Measurements from ENCODE around the gene DCBLD1. TPM values are rescaled to one million over a fixed set of nuclear protein-coding genes. Genes with fewer than 3 reads are reported as not detected.
"Not testable (repeated sequence)": the region's sequence is repeated elsewhere in the genome, so short reads cannot be mapped to it uniquely, and the experiment has no call there.

The DCBLD1 gene
- total RNA-seq, 1 experiment from 2014 or later = 10.1 TPM

DNA sequence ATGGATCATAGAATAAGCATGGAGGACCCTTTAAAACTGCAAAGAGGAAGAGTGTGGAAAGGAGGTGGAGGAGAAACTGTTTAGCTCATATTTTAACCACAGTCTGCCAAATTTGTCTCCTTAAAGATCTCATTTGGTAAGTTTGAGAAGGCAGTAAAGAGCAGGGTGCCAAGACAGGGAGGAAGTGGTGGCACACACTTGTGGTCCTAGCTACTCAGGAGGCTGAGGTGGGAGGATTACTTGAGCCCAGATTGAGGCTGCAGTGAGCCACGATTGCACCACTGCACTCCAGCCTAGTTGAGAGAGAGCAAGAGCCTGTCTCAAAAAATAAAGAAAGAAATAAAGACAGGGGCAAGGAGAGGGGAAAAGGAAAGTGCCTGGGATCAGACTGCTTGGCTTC lies 16.8 kb upstream of the DCBLD1 start:
- no peak for DNase-seq (ENCODE audit: low read depth, low spot score)
- in situ Hi-C loops (cut with HindIII; ENCODE audit: low pct_unique_long_range_greater_than_20kb, low sequenced_read_pairs) = no loop called here

DNA sequence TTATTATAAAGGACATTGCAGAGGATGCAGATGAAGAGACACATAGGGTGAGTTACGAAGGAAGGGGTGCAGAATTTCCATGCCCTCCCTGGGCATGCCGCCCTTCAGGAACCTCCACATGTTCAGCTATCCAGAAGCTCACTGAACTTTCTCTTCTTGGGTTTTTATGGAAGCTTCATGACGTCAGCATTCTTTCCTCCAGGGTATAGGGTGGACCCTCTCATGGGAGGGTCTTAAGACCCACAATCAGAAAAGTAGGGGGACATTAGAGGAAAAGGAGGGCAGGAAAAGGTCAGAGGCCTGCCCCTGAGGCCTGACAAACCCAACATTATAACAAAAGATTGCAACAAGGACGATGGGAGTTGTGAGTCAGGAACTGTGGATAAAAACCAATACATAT lies 14.6 kb upstream of the DCBLD1 start:
- in situ Hi-C loops (cut with HindIII; ENCODE audit: low pct_unique_long_range_greater_than_20kb, low sequenced_read_pairs) = no loop called here
- DNase-seq (ENCODE audit: low read depth, low spot score) = no peak

DNA sequence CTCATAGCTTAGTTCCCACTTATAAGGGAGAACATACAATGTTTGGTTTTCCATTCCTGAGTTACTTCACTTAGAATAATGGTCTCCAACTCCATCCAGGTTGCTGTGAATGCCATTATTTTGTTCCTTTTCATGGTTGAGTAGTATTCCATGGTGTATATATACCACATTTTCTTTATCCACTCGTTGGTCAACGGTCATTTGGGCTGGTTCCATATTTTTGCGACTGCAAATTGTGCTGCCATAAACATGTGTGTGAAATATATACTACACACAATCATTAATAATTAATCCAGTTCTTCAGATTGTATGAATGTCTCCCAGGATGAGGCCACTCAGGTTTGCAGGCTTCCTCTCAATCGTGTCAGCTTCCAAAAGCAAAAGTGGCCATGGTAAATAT lies 13.9 kb upstream of the DCBLD1 start:
- DNase-seq (ENCODE audit: low read depth, low spot score); in situ Hi-C loops (cut with HindIII; ENCODE audit: low pct_unique_long_range_greater_than_20kb, low sequenced_read_pairs): not testable (repeated sequence)

DNA sequence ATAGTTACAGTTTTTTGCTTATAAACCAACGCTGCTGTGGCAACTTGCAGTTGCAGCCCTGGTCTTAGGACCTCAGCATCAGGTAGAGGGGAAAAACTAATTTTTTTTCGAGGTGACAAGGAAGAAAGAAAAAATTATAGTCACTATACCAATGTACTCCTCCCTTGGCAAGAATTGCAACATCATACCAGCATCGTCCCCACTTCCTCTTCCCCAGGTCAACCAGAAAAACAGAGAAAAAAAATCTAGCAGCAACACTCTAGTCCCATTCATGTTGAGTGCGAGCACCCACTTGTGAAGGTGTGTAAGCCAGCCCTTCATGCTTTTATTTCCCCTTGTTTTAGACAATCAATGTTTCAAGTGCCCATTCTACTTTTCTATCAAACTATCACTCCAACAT lies 13.1 kb upstream of the DCBLD1 start:
- no peak for DNase-seq (ENCODE audit: low read depth, low spot score)
- in situ Hi-C loops (cut with HindIII; ENCODE audit: low pct_unique_long_range_greater_than_20kb, low sequenced_read_pairs) = no loop called here

DNA sequence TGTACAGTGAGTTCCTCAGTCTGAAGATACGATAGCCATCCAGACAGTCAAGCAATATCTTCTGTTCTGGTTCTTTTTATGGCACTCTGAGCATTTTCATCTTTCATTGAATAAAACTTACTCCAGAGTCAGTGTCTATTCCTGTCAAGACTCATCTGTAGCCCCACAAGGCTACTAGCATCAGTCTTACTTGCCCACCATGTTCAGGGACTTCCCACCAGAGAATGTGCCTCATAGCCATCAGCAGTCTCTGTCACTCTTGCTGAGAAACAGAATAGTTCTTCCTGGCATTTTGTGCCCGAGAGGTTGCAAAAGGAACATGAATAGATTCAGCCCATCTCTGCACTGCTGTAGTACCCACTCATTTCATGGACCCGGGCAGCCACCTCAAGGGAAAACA lies 12.7 kb upstream of the DCBLD1 start:
- in situ Hi-C loops (cut with HindIII; ENCODE audit: low pct_unique_long_range_greater_than_20kb, low sequenced_read_pairs) = no loop called here
- DNase-seq (ENCODE audit: low read depth, low spot score) = no peak

DNA sequence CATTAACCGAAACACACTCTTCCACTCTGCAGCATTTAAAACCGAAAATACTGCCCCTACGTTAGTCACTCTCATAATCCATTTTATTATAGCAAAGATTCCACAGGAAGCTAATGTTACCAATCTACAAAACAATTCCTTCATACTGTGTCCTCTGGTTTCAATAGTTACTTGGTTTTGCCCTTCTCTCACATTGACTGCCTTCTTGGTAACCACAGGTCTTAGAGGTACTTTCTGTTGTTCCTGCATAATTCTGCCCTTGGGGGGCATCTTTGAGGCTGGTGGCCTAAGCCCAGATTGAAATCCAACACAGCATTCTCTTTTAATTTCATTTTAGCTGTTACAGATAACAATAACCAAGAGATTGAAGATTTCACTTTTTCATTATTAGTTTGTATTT lies 9.8 kb upstream of the DCBLD1 start:
- in situ Hi-C loops (cut with HindIII; ENCODE audit: low pct_unique_long_range_greater_than_20kb, low sequenced_read_pairs) = no loop called here
- DNase-seq (ENCODE audit: low read depth, low spot score) = no peak

DNA sequence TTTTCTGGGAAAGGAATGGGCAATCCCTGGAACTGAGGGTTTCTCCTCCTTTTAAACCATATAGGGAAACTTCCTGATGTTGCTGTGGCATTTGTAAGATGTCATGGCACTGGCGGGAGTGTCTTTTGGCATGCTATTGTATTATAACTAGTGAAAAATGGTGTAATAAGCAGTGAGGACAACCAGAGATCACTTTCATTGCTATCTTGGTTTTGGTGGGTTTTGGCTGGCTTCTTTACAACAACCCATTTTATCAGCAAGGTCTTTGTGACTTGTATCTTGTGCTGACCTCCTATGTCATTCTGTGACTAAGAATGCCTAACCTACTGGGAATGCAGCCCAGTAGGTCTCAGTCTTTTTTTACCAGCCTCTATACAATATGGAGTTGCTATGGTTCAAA lies 9.1 kb upstream of the DCBLD1 start:
- in situ Hi-C loops (cut with HindIII; ENCODE audit: low pct_unique_long_range_greater_than_20kb, low sequenced_read_pairs) = no loop called here

DNA sequence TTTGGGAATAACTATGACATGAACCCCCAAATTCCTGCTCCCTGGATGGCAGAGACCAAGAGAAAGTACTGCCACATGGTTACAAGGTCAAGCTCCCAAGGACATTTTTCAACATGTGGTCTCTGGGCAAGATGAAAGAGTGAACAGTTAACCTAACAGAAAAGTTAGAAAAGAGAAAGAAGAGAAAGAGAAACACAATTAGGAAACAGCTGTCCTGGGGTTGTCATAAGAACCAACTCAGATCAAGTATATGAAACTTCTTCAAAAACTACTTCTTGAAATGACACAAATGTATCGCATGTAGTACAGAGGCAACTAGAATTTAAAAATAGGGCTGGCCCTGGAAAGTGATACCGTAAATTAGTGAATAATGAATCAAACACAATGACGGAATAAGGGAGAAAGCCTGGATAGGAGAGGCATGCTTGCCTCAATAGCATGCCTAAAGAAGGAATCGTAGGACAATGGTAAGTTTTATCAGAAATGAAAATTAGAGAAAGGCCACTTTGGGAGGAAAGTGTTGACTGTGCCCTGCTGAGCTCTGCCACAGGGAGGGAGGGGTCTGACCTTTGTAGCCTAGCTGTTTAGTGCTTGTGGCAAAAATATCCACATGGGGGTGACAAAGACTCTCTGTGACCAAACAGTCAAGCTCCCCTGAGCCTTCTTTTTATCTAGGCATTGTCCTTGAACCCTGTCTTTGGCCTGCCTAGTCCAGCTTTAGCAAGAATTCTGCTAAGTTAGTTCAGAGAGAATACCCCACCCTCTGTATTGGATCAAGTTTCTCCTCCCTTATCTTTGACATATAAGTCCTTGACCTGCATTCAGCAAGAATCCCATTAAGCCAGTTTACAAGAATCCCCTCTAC lies 4.3 kb upstream of the DCBLD1 start:
- in situ Hi-C loops (cut with HindIII; ENCODE audit: low pct_unique_long_range_greater_than_20kb, low sequenced_read_pairs) = no loop called here
- peak; percentile 57 for DNase-seq (ENCODE audit: low read depth, low spot score)

More for the DNA sequence above, 9.1 kb upstream of the DCBLD1 start:
- no peak for DNase-seq (ENCODE audit: low read depth, low spot score)

DNA sequence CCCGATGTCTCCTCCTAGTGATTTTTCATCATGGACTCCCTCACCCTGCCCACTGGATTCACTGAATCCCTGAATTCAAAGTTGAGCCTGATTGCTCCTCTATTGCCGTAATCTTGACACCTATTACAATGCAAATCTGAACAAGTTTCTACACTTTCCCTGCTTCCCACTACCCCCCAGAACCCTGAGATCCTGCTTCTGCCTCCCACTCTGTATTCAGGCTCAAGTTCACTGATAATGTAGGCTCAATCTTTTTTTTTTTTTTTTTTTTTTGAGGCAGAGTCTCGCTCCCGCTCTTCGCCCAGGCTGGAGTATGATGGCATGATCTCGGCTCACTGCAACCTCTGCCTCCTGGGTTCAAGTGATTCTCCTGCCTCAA lies 3.6 kb upstream of the DCBLD1 start:
- in situ Hi-C loops (cut with HindIII; ENCODE audit: low pct_unique_long_range_greater_than_20kb, low sequenced_read_pairs) = no loop called here

DNA sequence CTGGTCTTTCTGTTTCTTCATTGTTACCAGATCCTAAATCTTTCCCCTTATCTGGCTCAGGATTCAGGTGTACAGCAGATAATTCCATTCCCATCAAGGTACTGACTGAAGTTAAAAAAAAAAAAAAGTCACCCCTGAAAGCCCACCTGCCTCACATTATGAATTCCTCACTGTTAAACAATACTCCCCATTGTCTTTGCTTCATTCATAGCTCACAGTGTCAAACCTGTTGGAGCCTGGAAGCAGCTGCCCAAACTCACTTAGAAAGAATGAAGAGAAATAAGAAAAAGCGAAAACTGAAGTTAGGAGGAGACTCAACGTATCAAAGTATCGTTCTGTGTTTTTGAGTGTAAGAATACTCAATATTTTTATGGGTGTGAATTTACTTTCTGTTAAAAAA lies 1.8 kb upstream of the DCBLD1 start:
- in situ Hi-C loops (cut with HindIII; ENCODE audit: low pct_unique_long_range_greater_than_20kb, low sequenced_read_pairs) = no loop called here
- no peak for DNase-seq (ENCODE audit: low read depth, low spot score)

More for the DNA sequence above, 3.6 kb upstream of the DCBLD1 start:
- DNase-seq (ENCODE audit: low read depth, low spot score) = no peak

DNA sequence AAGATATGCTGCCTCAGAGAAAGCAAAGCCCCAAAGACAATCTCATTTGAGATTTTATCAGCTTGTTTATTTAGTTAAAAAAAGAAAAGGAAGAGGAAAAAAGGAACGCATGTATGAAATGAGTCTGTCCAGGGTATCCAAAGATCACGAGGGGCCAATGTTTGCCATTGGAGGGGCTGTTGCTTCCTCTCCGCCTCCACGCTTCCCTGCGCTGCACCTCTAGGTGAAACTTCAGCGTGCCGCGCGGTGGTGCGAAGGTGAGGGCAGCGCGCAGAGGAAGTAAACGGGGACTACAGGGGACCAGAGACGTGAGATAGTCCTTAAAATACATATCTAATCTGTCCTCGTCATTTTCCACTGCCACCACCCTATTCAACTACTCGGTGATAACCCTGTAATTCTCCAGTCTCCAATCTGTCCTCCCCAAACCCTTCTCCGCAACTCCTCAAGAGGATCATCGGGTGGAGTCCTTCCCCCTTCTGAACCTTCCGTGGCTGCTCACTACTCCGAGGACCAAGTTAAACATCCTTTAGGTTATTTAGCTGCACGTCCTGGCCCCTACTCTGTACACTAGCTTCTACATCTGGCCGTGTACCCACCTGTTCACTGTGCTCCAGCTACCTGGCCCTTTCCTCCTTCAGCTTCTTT lies 1.1 kb upstream of the DCBLD1 start:
- in situ Hi-C loops (cut with HindIII; ENCODE audit: low pct_unique_long_range_greater_than_20kb, low sequenced_read_pairs) = no loop called here
- no peak for DNase-seq (ENCODE audit: low read depth, low spot score)

DNA sequence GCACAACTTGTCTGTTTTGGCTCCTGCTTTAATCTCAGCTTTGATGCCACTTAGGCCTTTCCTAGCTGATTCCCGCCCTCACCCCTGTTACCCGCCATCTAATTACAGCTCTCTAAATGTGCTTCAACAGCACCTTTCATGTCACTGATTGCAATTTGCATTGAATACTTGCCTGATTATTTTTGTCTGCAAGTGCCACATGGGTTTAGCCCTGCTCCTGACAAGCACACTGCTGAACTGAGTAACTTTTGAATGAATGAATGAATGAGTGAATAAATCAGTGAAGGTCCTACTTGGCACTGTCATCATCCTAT lies 591 bp upstream of the DCBLD1 start:
- in situ Hi-C loops (cut with HindIII; ENCODE audit: low pct_unique_long_range_greater_than_20kb, low sequenced_read_pairs) = no loop called here
- no peak for DNase-seq (ENCODE audit: low read depth, low spot score)

DNA sequence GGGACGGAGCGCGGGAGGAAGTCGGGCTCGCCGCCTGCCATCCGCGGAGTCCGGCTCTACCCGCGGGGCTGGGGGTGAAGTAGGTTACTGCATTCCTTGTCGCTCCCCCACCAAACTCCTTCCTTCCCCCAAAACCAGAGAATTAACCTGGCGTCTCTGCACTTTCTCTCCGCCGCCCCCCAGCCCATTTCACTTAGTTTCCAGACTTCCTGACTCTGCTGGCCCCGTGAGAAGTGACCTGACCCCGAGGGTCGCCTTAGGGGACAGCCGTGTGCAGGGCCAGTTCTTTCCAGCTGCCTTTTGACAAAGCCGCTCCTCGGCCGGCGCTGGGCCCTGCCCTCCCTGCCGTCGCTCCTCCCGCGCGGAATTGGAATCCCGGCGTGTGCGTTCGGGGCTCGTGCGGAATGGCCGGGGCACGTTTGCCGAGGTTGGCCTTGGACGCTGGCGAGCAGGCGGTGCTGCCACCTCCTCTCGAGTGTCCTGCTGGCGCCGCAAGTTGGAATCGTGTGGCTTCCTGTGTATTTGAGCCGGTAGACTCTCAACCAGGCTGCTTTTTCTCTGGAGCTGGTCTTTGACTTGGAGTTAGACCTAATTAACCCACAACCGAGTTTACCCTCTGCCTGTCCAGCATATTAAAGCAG lies 650 bp downstream of the DCBLD1 start:
- in situ Hi-C loops (cut with HindIII; ENCODE audit: low pct_unique_long_range_greater_than_20kb, low sequenced_read_pairs) = no loop called here
- DNase-seq (ENCODE audit: low read depth, low spot score) = peak; percentile 34

DNA sequence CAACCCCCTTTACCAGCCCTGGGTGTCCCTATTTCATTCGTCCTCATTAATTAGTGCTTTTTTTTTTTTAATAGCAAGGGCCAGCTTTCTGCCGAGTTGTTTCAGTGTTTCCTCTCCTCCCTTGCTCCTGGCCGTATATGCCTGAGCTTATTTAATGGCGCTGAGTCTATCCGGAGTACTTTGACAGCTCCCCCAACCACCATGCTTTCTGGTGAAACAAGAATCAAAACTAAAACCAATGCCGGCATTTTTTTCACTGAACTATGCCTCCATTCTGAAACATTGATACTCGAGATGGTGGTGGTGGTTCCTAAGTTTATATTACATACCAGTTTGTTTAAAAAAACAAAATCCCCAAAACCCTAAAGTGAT lies 1.2 kb downstream of the DCBLD1 start:
- in situ Hi-C loops (cut with HindIII; ENCODE audit: low pct_unique_long_range_greater_than_20kb, low sequenced_read_pairs) = no loop called here
- peak; percentile 32 for DNase-seq (ENCODE audit: low read depth, low spot score)

DNA sequence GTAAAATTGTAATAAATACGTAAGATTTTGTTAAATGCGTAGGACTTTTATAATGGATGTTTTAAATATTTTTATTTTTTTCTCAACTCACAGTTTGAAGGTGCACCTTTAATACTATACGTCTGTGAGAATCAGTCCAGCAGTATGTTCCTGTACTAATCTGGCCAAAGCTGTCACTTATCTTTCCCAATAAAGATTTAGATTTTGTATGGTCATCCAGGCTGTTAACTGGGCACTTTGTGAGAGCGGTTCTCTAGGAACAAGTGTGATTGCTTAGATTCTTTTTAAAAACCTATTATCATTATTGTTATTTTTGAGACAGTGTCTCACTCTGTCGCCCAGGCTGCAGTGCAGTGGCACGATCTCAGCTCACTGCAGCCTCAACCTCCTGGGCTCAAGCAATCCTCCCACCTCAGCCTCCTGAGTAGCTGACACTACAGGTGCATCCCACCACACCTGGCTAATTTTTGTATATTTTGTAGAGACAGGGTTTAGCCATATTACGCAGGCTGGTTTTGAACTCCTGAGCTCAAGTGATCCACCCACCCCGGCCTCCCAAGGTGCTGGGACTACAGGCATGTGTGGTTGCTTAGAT lies 1.7 kb downstream of the DCBLD1 start:
- DNase-seq (ENCODE audit: low read depth, low spot score) = no peak
- in situ Hi-C loops (cut with HindIII; ENCODE audit: low pct_unique_long_range_greater_than_20kb, low sequenced_read_pairs) = no loop called here

DNA sequence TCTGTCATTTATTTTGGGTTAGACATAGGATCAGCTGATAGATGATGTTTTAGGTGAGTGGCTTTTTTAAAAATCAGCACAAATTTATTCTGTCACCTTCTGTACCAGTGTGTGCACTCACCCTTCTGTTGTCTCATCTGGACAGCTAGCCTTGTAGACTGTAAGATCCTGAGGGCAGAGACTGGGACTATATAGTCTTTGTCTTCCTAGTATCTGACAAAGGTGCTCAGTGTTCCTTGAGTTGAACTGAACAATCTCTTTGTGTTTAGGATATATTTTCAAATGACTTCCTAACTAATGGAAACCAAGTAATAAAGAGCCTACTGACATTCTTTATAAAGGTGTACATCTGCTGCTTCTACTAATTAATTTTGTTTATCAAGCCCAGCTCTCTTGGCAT lies 3.0 kb downstream of the DCBLD1 start:
- peak; percentile 81 for DNase-seq (ENCODE audit: low read depth, low spot score)
- in situ Hi-C loops (cut with HindIII; ENCODE audit: low pct_unique_long_range_greater_than_20kb, low sequenced_read_pairs) = no loop called here

DNA sequence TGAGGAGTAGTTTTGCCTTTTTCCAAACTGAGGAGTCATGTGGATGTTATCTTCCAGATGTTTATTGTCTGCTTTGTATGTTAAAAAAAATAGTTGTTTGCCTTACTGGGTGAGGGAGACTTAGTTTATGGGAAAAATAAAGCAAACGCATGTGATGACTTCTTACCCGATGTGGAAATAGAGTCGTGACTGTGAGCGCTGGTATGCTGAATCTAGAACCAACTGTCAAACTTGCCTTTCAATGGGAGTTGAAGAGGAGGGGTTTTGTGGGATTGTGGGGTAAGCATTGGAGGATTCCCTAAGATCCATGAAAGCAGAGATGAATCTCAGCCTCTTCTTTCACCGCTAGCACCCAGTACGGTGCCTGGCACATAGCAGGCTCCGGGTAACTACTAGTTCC lies 5.3 kb downstream of the DCBLD1 start:
- in situ Hi-C loops (cut with HindIII; ENCODE audit: low pct_unique_long_range_greater_than_20kb, low sequenced_read_pairs) = no loop called here
- DNase-seq (ENCODE audit: low read depth, low spot score) = no peak

DNA sequence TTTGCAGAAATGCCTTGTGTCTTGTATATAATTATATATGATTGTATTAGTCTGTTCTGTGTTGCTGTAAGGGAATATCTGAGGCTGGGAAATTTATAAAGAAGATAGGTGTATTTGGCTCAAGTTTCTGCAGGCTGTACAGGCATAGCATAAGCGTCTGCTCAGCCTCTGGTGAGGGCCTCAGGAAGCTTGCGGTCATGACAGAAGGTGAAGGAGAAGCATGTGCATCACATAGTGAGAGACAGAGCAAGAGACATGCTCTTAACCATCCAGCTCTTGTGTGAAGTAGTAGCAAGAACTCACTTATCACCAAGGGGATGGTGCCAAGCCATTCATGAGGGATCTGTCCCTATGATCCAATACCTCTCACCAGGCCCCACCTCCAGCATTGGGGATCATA lies 6.5 kb downstream of the DCBLD1 start:
- in situ Hi-C loops (cut with HindIII; ENCODE audit: low pct_unique_long_range_greater_than_20kb, low sequenced_read_pairs) = no loop called here
- DNase-seq (ENCODE audit: low read depth, low spot score) = no peak

DNA sequence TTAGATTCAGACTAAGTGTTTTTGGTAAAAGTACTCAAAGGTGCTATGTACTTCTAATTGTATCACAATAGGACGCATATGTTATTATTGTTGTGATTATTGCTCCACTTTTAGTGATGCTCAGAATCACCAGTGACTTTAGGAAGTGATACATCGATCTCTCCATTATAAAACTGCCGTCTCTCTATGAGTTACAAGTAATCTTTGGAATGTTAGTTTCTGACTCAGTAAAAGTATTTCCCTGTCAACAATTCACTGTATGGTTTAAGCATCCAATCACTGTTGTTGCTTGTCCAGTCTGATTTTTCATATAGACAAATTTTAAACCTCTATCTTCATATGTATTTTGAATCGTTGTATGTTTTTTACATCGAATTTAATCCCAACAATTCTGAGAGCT lies 9.4 kb downstream of the DCBLD1 start:
- in situ Hi-C loops (cut with HindIII; ENCODE audit: low pct_unique_long_range_greater_than_20kb, low sequenced_read_pairs) = no loop called here
- no peak for DNase-seq (ENCODE audit: low read depth, low spot score)

Measured in SK-MEL-5 (cell line).